ENCODE results near the gene LSP1.
"Not testable (repeated sequence)": the region's sequence is repeated elsewhere in the genome, so short reads cannot be mapped to it uniquely, and the experiment has no call there.

GRCh38 chr11:1939788-1940187 is 86.9 kb downstream of the LSP1 start:
- TF ChIP-seq, protein P1, sequence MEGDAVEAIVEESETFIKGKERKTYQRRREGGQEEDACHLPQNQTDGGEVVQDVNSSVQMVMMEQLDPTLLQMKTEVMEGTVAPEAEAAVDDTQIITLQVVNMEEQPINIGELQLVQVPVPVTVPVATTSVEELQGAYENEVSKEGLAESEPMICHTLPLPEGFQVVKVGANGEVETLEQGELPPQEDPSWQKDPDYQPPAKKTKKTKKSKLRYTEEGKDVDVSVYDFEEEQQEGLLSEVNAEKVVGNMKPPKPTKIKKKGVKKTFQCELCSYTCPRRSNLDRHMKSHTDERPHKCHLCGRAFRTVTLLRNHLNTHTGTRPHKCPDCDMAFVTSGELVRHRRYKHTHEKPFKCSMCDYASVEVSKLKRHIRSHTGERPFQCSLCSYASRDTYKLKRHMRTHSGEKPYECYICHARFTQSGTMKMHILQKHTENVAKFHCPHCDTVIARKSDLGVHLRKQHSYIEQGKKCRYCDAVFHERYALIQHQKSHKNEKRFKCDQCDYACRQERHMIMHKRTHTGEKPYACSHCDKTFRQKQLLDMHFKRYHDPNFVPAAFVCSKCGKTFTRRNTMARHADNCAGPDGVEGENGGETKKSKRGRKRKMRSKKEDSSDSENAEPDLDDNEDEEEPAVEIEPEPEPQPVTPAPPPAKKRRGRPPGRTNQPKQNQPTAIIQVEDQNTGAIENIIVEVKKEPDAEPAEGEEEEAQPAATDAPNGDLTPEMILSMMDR (IDR thresholded peaks at IDR 0.05) = not testable (repeated sequence)
- not testable (repeated sequence) for TF ChIP-seq POLR2A (IDR thresholded peaks at IDR 0.05)
